WTC11 (cell line): Measurements from ENCODE around the gene CBX2. TPM values are rescaled to one million over a fixed set of nuclear protein-coding genes. Genes with fewer than 3 reads are reported as not detected.

Source experiments
- ATAC-seq: fragments of 200-7000 bp; cut with Tn5 transposase; 2 replicates; pipeline ENCODE4 v1.10.0; 2021; ENCODE audit warnings: mild to moderate bottlenecking, moderate library complexity
- CTCF ChIA-PET: fragments of 300-600 bp; sonication (Branson Sonifier 250); formaldehyde crosslinking; loops from one replicate; lab custom pipeline; 2021; ENCODE audit warnings: antibody characterized with exemption; lab: Charles Lee
- POLR2A ChIA-PET: fragments of 350-600 bp; sonication (Branson Sonifier 250); formaldehyde crosslinking; loops from one replicate; lab custom pipeline; 2021; ENCODE audit warnings: antibody characterized with exemption; lab: Charles Lee
- DNase-seq: peaks from one replicate; pipeline ENCODE4 v3.0.0; 2021; ENCODE audit warnings: low spot score
- H3K27ac Mint-ChIP-seq: 2 replicates; pipeline ENCODE4 v1.8.0; 2021; ENCODE audit warnings: mixed read lengths
- H3K27me3 Mint-ChIP-seq: 2 replicates; pipeline ENCODE4 v1.8.0; 2021; ENCODE audit warnings: low read depth, mild to moderate bottlenecking, moderate library complexity, mixed read lengths
- H3K36me3 Mint-ChIP-seq: 2 replicates; pipeline ENCODE4 v1.8.0; 2021; ENCODE audit warnings: mixed read lengths
- H3K4me1 Mint-ChIP-seq: 2 replicates; pipeline ENCODE4 v1.8.0; 2022; ENCODE audit warnings: mixed read lengths
- H3K4me3 Mint-ChIP-seq: 2 replicates; pipeline ENCODE4 v1.8.0; 2021; ENCODE audit warnings: mild to moderate bottlenecking, moderate library complexity, mixed read lengths
- H3K9me3 Mint-ChIP-seq: 2 replicates; pipeline ENCODE4 v1.8.0; 2021; ENCODE audit warnings: mixed read lengths
- ATF1 ChIP-seq: sonication (generic); formaldehyde crosslinking; IDR thresholded peaks from 2 replicates; pipeline ENCODE4 v1.8.1; 2023; ENCODE audit warnings: mild to moderate bottlenecking, moderate library complexity, missing genetic modification reagents
- CBFB ChIP-seq: sonication (generic); formaldehyde crosslinking; IDR thresholded peaks from 2 replicates; pipeline ENCODE4 v1.8.1; 2022; ENCODE audit warnings: mild to moderate bottlenecking, low read depth, missing genetic modification reagents
- ELF4 ChIP-seq: sonication (generic); formaldehyde crosslinking; IDR thresholded peaks from 2 replicates; pipeline ENCODE4 v1.8.1; 2022; ENCODE audit warnings: low read depth, mild to moderate bottlenecking, moderate library complexity, missing genetic modification reagents
- EMX1 ChIP-seq: fragments of 250-450 bp; sonication (Bioruptor Pico); IDR thresholded peaks from 2 replicates; pipeline ENCODE4 v1.8.0; 2021; ENCODE audit warnings: mild to moderate bottlenecking
- FOXJ3 ChIP-seq: sonication (generic); formaldehyde crosslinking; IDR thresholded peaks from 2 replicates; pipeline ENCODE4 v1.9.0; 2021; ENCODE audit warnings: missing genetic modification reagents, mild to moderate bottlenecking, borderline replicate concordance
- HMGA2 ChIP-seq: fragments of 250-450 bp; sonication (Bioruptor Pico); IDR thresholded peaks from 2 replicates; pipeline ENCODE4 v1.4.0; 2021; ENCODE audit warnings: mild to moderate bottlenecking, moderate library complexity
- KAT7 ChIP-seq: sonication (generic); formaldehyde crosslinking; IDR thresholded peaks from 2 replicates; pipeline ENCODE4 v1.8.1; 2023; ENCODE audit warnings: missing genetic modification reagents, mild to moderate bottlenecking, borderline replicate concordance
- RORB ChIP-seq: fragments of 250-450 bp; sonication (Bioruptor Pico); IDR thresholded peaks from 2 replicates; pipeline ENCODE4 v1.9.0; 2021; ENCODE audit warnings: mild to moderate bottlenecking
- SP1 ChIP-seq: sonication (generic); formaldehyde crosslinking; conservative IDR thresholded peaks from 2 replicates; pipeline ENCODE4 v1.8.1; 2022; ENCODE audit warnings: missing genetic modification reagents
- TCF7 ChIP-seq: sonication (generic); formaldehyde crosslinking; IDR thresholded peaks from 2 replicates; pipeline ENCODE4 v1.8.0; 2022; ENCODE audit warnings: mild to moderate bottlenecking, low read depth, missing genetic modification reagents, moderate library complexity
- ZNF232 ChIP-seq: sonication (generic); formaldehyde crosslinking; IDR thresholded peaks from 2 replicates; pipeline ENCODE4 v1.8.0; 2022; ENCODE audit warnings: mild to moderate bottlenecking, missing genetic modification reagents
- ZNF671 ChIP-seq: fragments of 250-450 bp; sonication (Bioruptor Pico); IDR thresholded peaks from 2 replicates; pipeline ENCODE4 v1.8.0; 2021; ENCODE audit warnings: mild to moderate bottlenecking
- total RNA-seq: library from RNA; stranded (reverse); gene quantifications from 3 replicates; pipeline ENCODE4 v1.2.3, GENCODE V29; 2021
- TF ChIP-seq, protein P1 (sequence below): sonication (generic); formaldehyde crosslinking; IDR thresholded peaks from 2 replicates; pipeline ENCODE4 v1.8.0; 2022; ENCODE audit warnings: mild to moderate bottlenecking, missing genetic modification reagents
- TF ChIP-seq, protein P2 (sequence below): fragments of 200-600 bp; IDR thresholded peaks from 2 replicates; pipeline ENCODE4 v1.8.0; 2022; ENCODE audit warnings: antibody characterized with exemption
- TF ChIP-seq, protein P3 (sequence below): sonication (generic); formaldehyde crosslinking; IDR thresholded peaks from 2 replicates; pipeline ENCODE4 v1.8.0; 2022; ENCODE audit warnings: missing genetic modification reagents
- TF ChIP-seq, protein P4 (sequence below): sonication (generic); formaldehyde crosslinking; conservative IDR thresholded peaks from 2 replicates; pipeline ENCODE4 v1.8.1; 2022; ENCODE audit warnings: mild to moderate bottlenecking, missing genetic modification reagents
- TF ChIP-seq, protein P5 (sequence below): sonication (generic); formaldehyde crosslinking; IDR thresholded peaks from 2 replicates; pipeline ENCODE4 v1.8.1; 2023; ENCODE audit warnings: mild to moderate bottlenecking, missing genetic modification reagents
- TF ChIP-seq, protein P6 (sequence below): sonication (generic); formaldehyde crosslinking; IDR thresholded peaks from 2 replicates; pipeline ENCODE4 v1.8.0; 2022; ENCODE audit warnings: mild to moderate bottlenecking, missing genetic modification reagents
- TF ChIP-seq, protein P7 (sequence below): sonication (generic); formaldehyde crosslinking; IDR thresholded peaks from 2 replicates; pipeline ENCODE4 v1.8.1; 2023; ENCODE audit warnings: mild to moderate bottlenecking, moderate library complexity, missing genetic modification reagents
- TF ChIP-seq, protein P8 (sequence below): sonication (generic); formaldehyde crosslinking; IDR thresholded peaks from 2 replicates; pipeline ENCODE4 v1.8.0; 2023; ENCODE audit warnings: missing genetic modification reagents

Gene CBX2
- total RNA-seq, 1 experiment from 2014 or later: 85.5 TPM

DNA sequence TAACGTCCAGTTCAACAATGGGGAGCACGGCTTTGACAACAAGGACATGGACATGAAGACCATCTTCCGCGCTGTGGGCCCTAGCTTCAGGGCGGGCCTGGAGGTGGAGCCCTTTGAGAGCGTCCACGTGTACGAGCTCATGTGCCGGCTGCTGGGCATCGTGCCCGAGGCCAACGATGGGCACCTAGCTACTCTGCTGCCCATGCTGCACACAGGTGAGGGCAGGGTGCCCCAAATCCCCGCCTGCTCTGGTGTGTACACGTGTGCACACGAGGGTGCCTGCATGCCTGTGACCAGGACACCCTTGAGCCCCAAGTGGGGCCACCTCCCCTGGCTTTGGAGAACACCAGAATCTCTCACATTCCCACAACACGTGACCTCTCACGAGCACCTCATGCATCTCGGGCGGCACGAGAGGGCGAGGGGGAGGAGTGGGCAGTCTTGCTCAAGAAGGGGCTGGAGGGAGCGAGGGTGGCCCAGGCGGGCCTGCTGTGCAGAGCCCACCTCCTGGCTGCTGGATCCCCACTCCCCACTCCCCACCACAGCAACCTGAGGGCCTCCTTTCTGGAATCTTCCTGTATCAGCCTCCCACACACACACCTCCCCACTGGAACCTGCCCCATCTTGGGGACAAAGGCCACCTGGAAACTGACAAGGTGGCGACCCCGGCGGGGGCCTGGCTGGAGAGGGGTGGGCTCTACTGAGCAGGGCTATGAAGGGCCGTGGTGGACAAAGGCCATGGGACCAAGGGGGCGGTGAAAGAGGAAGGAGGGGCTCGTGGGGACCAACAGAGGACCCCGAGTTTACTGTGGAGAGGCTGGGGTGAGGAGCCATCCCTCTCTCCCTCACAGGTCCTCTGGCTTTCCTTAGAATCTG is 40.7 kb upstream of the CBX2 start:
- no peak overlapping the region for H3K27ac Mint-ChIP-seq
- TF ChIP-seq ZNF671: no peak
- TF ChIP-seq, protein P1, sequence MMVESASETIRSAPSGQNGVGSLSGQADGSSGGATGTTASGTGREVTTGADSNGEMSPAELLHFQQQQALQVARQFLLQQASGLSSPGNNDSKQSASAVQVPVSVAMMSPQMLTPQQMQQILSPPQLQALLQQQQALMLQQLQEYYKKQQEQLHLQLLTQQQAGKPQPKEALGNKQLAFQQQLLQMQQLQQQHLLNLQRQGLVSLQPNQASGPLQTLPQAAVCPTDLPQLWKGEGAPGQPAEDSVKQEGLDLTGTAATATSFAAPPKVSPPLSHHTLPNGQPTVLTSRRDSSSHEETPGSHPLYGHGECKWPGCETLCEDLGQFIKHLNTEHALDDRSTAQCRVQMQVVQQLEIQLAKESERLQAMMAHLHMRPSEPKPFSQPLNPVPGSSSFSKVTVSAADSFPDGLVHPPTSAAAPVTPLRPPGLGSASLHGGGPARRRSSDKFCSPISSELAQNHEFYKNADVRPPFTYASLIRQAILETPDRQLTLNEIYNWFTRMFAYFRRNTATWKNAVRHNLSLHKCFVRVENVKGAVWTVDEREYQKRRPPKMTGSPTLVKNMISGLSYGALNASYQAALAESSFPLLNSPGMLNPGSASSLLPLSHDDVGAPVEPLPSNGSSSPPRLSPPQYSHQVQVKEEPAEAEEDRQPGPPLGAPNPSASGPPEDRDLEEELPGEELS (CRISPR knock-in tag): no peak
- TF ChIP-seq, protein P2, sequence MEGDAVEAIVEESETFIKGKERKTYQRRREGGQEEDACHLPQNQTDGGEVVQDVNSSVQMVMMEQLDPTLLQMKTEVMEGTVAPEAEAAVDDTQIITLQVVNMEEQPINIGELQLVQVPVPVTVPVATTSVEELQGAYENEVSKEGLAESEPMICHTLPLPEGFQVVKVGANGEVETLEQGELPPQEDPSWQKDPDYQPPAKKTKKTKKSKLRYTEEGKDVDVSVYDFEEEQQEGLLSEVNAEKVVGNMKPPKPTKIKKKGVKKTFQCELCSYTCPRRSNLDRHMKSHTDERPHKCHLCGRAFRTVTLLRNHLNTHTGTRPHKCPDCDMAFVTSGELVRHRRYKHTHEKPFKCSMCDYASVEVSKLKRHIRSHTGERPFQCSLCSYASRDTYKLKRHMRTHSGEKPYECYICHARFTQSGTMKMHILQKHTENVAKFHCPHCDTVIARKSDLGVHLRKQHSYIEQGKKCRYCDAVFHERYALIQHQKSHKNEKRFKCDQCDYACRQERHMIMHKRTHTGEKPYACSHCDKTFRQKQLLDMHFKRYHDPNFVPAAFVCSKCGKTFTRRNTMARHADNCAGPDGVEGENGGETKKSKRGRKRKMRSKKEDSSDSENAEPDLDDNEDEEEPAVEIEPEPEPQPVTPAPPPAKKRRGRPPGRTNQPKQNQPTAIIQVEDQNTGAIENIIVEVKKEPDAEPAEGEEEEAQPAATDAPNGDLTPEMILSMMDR: no peak
- TF ChIP-seq, protein P3, sequence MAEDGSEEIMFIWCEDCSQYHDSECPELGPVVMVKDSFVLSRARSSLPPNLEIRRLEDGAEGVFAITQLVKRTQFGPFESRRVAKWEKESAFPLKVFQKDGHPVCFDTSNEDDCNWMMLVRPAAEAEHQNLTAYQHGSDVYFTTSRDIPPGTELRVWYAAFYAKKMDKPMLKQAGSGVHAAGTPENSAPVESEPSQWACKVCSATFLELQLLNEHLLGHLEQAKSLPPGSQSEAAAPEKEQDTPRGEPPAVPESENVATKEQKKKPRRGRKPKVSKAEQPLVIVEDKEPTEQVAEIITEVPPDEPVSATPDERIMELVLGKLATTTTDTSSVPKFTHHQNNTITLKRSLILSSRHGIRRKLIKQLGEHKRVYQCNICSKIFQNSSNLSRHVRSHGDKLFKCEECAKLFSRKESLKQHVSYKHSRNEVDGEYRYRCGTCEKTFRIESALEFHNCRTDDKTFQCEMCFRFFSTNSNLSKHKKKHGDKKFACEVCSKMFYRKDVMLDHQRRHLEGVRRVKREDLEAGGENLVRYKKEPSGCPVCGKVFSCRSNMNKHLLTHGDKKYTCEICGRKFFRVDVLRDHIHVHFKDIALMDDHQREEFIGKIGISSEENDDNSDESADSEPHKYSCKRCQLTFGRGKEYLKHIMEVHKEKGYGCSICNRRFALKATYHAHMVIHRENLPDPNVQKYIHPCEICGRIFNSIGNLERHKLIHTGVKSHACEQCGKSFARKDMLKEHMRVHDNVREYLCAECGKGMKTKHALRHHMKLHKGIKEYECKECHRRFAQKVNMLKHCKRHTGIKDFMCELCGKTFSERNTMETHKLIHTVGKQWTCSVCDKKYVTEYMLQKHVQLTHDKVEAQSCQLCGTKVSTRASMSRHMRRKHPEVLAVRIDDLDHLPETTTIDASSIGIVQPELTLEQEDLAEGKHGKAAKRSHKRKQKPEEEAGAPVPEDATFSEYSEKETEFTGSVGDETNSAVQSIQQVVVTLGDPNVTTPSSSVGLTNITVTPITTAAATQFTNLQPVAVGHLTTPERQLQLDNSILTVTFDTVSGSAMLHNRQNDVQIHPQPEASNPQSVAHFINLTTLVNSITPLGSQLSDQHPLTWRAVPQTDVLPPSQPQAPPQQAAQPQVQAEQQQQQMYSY (CRISPR knock-in tag): no peak
- TF ChIP-seq ATF1 (CRISPR knock-in tag): no peak
- no peak for TF ChIP-seq ZNF232 (CRISPR knock-in tag)
- TF ChIP-seq, protein P4, sequence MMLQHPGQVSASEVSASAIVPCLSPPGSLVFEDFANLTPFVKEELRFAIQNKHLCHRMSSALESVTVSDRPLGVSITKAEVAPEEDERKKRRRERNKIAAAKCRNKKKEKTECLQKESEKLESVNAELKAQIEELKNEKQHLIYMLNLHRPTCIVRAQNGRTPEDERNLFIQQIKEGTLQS (CRISPR knock-in tag): no peak
- POLR2A ChIA-PET: no interaction called here
- no peaks in the 10 kb centered on the region for H3K4me1 Mint-ChIP-seq
- H3K27me3 Mint-ChIP-seq: peaks cover 31% of the 10 kb centered on the region
- H3K9me3 Mint-ChIP-seq: no peaks in the 10 kb centered on the region
- CTCF ChIA-PET: interaction anchor here (0.6 to 1.2 kb wide), 4 partner anchors 8 to 98 kb away, joined by 3 read pairs; no protein-coding TSS in a partner anchor
- no peaks in the 10 kb centered on the region for H3K36me3 Mint-ChIP-seq
- no peak for DNase-seq
- ATAC-seq: no peak
- no peak overlapping the region for H3K4me3 Mint-ChIP-seq

DNA sequence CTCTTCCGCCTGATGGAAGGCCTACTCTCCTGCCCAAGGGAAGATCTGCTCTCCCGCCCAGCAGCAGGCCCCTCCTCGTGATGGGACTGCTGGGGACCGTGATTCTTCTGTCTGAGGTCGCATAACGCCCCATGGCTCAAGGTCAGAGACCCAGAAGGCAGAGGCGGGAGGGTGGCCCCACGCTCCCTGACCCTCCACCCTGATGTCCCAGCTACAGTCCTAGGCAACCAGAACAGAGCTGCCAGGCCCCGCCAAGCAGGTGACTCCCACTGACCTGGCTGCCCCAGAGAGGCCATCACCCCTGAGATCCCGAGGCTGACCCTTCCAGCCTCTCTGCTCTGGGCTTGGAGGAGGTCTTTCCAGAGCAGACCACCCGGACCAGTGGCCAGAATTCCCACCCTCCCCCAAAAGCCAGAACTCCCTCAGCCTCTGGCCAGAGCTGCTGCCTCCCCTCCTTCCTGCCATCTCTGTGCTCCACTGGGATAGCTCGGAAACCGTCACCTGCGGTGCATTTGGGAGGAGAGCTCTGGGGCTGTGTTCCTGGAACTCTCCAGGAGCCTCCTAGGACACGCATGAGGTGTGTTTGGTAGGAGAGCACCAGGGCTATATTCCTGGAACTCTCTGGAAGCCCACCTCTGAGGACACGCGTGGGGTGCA is 39.9 kb upstream of the CBX2 start:
- DNase-seq (no peak), ATAC-seq (no peak)
- Mint-ChIP-seq H3K9me3 (no peaks in the 10 kb centered on the region), H3K27ac (no peak overlapping the region), H3K27me3 (peaks cover 36% of the 10 kb centered on the region), H3K4me1 (no peaks in the 10 kb centered on the region), H3K4me3 (no peak overlapping the region), H3K36me3 (no peaks in the 10 kb centered on the region)
- ChIA-PET POLR2A (no interaction called here), CTCF (interaction anchor here (0.7 to 5.6 kb wide), 4 partner anchors 15 to 98 kb away, joined by 3 to 65 read pairs (median 4); no protein-coding TSS in a partner anchor)
- TF ChIP-seq, protein P5, sequence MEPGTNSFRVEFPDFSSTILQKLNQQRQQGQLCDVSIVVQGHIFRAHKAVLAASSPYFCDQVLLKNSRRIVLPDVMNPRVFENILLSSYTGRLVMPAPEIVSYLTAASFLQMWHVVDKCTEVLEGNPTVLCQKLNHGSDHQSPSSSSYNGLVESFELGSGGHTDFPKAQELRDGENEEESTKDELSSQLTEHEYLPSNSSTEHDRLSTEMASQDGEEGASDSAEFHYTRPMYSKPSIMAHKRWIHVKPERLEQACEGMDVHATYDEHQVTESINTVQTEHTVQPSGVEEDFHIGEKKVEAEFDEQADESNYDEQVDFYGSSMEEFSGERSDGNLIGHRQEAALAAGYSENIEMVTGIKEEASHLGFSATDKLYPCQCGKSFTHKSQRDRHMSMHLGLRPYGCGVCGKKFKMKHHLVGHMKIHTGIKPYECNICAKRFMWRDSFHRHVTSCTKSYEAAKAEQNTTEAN (CRISPR knock-in tag): no peak
- TF ChIP-seq, protein P6, sequence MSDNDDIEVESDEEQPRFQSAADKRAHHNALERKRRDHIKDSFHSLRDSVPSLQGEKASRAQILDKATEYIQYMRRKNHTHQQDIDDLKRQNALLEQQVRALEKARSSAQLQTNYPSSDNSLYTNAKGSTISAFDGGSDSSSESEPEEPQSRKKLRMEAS (CRISPR knock-in tag): no peak
- TF ChIP-seq RORB (no peak), ATF1 (CRISPR knock-in tag) (no peak), CBFB (CRISPR knock-in tag) (no peak), ELF4 (CRISPR knock-in tag) (no peak), KAT7 (CRISPR knock-in tag) (no peak), FOXJ3 (no peak), TCF7 (CRISPR knock-in tag) (no peak), HMGA2 (CRISPR knock-in tag) (no peak), EMX1 (CRISPR knock-in tag) (no peak), SP1 (CRISPR knock-in tag) (no peak)
- TF ChIP-seq, protein P7, sequence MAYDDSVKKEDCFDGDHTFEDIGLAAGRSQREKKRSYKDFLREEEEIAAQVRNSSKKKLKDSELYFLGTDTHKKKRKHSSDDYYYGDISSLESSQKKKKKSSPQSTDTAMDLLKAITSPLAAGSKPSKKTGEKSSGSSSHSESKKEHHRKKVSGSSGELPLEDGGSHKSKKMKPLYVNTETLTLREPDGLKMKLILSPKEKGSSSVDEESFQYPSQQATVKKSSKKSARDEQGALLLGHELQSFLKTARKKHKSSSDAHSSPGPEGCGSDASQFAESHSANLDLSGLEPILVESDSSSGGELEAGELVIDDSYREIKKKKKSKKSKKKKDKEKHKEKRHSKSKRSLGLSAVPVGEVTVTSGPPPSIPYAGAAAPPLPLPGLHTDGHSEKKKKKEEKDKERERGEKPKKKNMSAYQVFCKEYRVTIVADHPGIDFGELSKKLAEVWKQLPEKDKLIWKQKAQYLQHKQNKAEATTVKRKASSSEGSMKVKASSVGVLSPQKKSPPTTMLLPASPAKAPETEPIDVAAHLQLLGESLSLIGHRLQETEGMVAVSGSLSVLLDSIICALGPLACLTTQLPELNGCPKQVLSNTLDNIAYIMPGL (CRISPR knock-in tag): no peak
- TF ChIP-seq, protein P8, sequence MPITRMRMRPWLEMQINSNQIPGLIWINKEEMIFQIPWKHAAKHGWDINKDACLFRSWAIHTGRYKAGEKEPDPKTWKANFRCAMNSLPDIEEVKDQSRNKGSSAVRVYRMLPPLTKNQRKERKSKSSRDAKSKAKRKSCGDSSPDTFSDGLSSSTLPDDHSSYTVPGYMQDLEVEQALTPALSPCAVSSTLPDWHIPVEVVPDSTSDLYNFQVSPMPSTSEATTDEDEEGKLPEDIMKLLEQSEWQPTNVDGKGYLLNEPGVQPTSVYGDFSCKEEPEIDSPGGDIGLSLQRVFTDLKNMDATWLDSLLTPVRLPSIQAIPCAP (CRISPR knock-in tag): no peak
